Dermis blood vessel endothelial cell (primary cell): ENCODE results near the gene XXYLT1. TPM values are rescaled to one million over a fixed set of nuclear protein-coding genes. Genes with fewer than 3 reads are reported as not detected.
"Not testable (repeated sequence)": the region's sequence is repeated elsewhere in the genome, so short reads cannot be mapped to it uniquely, and the experiment has no call there.

Source experiments
- DNase-seq: peaks from one replicate; pipeline ENCODE4 v3.0.0; 2010
- total RNA-seq: library from RNA; depleted of rRNA; stranded (reverse); fragments of >200 nt; gene quantifications from 2 replicates; pipeline ENCODE4 v1.2.3, GENCODE V29; 2014

Gene XXYLT1
- total RNA-seq, 1 donor from 2014 or later = 35.7 TPM

- no peak for DNase-seq
These were observed 228.9 kb downstream of the XXYLT1 start for GRCh38 chr3:195041871-195042742.

- DNase-seq = no peak
These were observed 230.0 kb downstream of the XXYLT1 start for GRCh38 chr3:195040773-195041520.

GRCh38 chr3:195040094-195040493, 230.9 kb downstream of the XXYLT1 start:
- no peak for DNase-seq

- DNase-seq = no peak
These were observed 231.6 kb downstream of the XXYLT1 start for GRCh38 chr3:195039180-195039843.

- no peak for DNase-seq
These were observed 232.8 kb downstream of the XXYLT1 start for GRCh38 chr3:195038161-195038560.

GRCh38 chr3:195037586-195037985, 233.4 kb downstream of the XXYLT1 start:
- not testable (repeated sequence) for DNase-seq

GRCh38 chr3:195036974-195037373, 234.0 kb downstream of the XXYLT1 start:
- no peak for DNase-seq

- no peak for DNase-seq
These were observed 234.4 kb downstream of the XXYLT1 start for GRCh38 chr3:195036574-195036973.

- no peak for DNase-seq
These were observed 234.8 kb downstream of the XXYLT1 start for GRCh38 chr3:195036203-195036505.

GRCh38 chr3:195035345-195036202, 235.4 kb downstream of the XXYLT1 start:
- no peak for DNase-seq

- DNase-seq = no peak
These were observed 236.4 kb downstream of the XXYLT1 start for GRCh38 chr3:195034541-195034940.

GRCh38 chr3:195034101-195034500, 236.9 kb downstream of the XXYLT1 start:
- no peak for DNase-seq

- peak; percentile 57 for DNase-seq
These were observed 237.3 kb downstream of the XXYLT1 start for GRCh38 chr3:195033531-195034091.

- DNase-seq = no peak
These were observed 238.0 kb downstream of the XXYLT1 start for GRCh38 chr3:195032955-195033354.

- DNase-seq = no peak
These were observed 238.7 kb downstream of the XXYLT1 start for GRCh38 chr3:195032106-195032759.

GRCh38 chr3:195031574-195032003, 239.4 kb downstream of the XXYLT1 start:
- peak; percentile 90 for DNase-seq

- peak; percentile 91 for DNase-seq
These were observed 240.1 kb downstream of the XXYLT1 start for GRCh38 chr3:195030791-195031321.

GRCh38 chr3:195028877-195029606, 241.9 kb downstream of the XXYLT1 start:
- peak; percentile 80 for DNase-seq

- DNase-seq = no peak
These were observed 245.1 kb downstream of the XXYLT1 start for GRCh38 chr3:195025884-195026200.

- DNase-seq = no peak
These were observed 245.7 kb downstream of the XXYLT1 start for GRCh38 chr3:195025056-195025883.
